ENCODE results near the gene CADM1.

DNA sequence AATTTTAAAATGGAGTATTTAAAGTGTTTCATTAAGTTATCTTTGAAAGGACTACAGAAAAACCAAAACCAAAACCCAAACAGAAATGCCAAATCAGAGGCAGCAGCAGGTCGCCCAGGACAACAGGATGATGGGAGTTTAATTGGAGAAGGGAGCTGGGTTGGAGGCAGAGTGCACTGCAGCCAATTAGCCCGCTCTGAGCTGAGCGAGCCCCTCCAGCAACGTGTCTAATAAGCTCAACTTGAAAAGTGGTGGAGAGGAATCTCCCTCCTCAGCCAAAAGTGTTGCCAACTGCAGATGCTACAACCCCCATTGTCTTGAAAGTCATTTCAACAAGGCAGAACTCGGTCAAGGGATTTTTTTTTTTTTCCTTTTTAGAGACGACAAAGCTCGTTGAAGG is 323.9 kb downstream of the CADM1 start:
- TF ChIP-seq, protein P1, sequence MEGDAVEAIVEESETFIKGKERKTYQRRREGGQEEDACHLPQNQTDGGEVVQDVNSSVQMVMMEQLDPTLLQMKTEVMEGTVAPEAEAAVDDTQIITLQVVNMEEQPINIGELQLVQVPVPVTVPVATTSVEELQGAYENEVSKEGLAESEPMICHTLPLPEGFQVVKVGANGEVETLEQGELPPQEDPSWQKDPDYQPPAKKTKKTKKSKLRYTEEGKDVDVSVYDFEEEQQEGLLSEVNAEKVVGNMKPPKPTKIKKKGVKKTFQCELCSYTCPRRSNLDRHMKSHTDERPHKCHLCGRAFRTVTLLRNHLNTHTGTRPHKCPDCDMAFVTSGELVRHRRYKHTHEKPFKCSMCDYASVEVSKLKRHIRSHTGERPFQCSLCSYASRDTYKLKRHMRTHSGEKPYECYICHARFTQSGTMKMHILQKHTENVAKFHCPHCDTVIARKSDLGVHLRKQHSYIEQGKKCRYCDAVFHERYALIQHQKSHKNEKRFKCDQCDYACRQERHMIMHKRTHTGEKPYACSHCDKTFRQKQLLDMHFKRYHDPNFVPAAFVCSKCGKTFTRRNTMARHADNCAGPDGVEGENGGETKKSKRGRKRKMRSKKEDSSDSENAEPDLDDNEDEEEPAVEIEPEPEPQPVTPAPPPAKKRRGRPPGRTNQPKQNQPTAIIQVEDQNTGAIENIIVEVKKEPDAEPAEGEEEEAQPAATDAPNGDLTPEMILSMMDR (optimal IDR thresholded peaks at IDR 0.05 in 1 of 3, IDR thresholded peaks at IDR 0.05 in 1 of 3, conservative IDR thresholded peaks at IDR 0.05 in 1 of 3; ENCODE audit: extremely low read depth in 1 of 3, insufficient read depth in 2 of 3, low read length in 3 of 3): no peak
- TF ChIP-seq EZH2 (IDR thresholded peaks at IDR 0.05; ENCODE audit: low read length): no peak

Data from keratinocyte (primary cell).